Astrocyte of the spinal cord (primary cell): ENCODE results near the gene ABCF3.

ENCODE experiments used
- DNase-seq: peaks from one replicate; pipeline ENCODE4 v3.0.0; 2011; ENCODE audit warnings: low read depth, low spot score
- H3K4me3 ChIP-seq: 2 replicates; pipeline ENCODE4 v1.5.1; 2011; ENCODE audit warnings: low read depth, mild to moderate bottlenecking, low read length, moderate library complexity
- in situ Hi-C: cut with HindIII; loops from 2 replicates; pipeline ENCODE4 v1.10.0; 2017; ENCODE audit warnings: low sequenced_read_pairs
- TF ChIP-seq, protein P1 (sequence below): IDR thresholded peaks from 2 replicates; pipeline ENCODE4 v1.5.1; 2012; ENCODE audit warnings: low read depth, mild to moderate bottlenecking, low read length, inconsistent platforms

Gene ABCF3

DNA sequence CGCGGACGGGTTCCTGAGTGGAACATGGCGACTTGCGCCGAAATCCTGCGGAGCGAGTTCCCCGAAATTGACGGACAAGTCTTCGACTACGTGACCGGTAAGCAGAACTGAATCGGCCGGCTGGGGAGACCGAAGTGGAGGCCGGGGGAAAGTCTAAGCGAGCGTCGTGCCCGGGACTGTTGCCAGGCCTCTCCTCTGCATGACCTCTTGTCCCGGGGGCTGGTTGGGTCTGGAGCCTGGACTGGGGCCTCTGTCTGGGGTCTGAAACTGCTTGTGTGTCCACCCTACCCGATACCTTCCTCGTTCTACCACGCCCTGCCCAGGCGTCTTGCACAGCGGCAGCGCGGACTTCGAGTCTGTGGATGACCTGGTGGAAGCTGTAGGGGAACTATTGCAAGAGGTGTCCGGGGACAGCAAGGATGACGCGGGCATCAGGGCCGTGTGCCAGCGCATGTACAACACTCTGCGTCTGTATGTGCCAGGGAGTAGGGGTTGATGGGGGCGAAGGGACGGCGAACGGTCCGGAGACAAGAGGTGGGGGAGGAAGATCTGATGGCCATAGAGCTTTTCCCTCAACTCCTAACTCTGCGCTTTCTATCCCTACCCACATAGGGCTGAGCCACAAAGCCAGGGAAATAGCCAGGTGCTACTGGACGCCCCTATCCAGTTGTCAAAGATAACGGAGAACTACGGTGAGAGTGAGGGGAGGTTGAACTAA, at the start of gene ABCF3:
Gene ABCF3, plus strand, starts transcription at position 16 of the 718 bp plus-strand sequence. Its CDS starts 9 bp downstream, at position 25.
- in situ Hi-C loops: no loop called here
- no peak for DNase-seq
- peak within 1 kb of the TSS; percentile 98 for H3K4me3 ChIP-seq
- TF ChIP-seq, protein P1, sequence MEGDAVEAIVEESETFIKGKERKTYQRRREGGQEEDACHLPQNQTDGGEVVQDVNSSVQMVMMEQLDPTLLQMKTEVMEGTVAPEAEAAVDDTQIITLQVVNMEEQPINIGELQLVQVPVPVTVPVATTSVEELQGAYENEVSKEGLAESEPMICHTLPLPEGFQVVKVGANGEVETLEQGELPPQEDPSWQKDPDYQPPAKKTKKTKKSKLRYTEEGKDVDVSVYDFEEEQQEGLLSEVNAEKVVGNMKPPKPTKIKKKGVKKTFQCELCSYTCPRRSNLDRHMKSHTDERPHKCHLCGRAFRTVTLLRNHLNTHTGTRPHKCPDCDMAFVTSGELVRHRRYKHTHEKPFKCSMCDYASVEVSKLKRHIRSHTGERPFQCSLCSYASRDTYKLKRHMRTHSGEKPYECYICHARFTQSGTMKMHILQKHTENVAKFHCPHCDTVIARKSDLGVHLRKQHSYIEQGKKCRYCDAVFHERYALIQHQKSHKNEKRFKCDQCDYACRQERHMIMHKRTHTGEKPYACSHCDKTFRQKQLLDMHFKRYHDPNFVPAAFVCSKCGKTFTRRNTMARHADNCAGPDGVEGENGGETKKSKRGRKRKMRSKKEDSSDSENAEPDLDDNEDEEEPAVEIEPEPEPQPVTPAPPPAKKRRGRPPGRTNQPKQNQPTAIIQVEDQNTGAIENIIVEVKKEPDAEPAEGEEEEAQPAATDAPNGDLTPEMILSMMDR: no peak

- TF ChIP-seq, protein P1: no peak
- no peak overlapping the region for H3K4me3 ChIP-seq
- in situ Hi-C loops: no loop called here
- no peak for DNase-seq
These were observed 45.6 kb upstream of the ABCF3 start for GRCh38 chr3:184140436-184140835.

- in situ Hi-C loops: no loop called here
- TF ChIP-seq, protein P1: no peak
- no peak for DNase-seq
- no peak overlapping the region for H3K4me3 ChIP-seq
These were observed 43.8 kb upstream of the ABCF3 start for GRCh38 chr3:184142199-184142598.

DNA sequence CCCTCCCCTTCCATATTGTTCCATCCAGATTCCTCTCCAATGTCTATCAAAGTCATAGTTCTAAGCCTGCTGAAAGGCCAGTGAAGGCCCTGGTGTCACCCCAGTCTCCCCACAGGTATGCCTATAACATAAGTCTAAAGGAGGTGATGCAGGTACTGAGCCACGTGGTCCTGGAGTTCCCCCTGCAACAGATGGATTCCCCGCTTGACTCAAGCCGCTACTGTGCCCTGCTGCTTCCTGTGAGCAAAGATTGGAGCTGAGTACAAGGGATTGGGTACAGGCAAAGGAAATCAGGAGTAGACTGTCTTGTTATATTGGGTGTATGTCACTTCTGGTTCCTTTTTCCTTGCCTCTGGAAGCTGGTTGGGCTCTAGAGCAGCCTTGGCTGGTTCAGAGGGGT, 42.7 kb upstream of the ABCF3 start:
- H3K4me3 ChIP-seq: no peak overlapping the region
- in situ Hi-C loops: no loop called here
- TF ChIP-seq, protein P1: no peak
- DNase-seq: no peak

DNA sequence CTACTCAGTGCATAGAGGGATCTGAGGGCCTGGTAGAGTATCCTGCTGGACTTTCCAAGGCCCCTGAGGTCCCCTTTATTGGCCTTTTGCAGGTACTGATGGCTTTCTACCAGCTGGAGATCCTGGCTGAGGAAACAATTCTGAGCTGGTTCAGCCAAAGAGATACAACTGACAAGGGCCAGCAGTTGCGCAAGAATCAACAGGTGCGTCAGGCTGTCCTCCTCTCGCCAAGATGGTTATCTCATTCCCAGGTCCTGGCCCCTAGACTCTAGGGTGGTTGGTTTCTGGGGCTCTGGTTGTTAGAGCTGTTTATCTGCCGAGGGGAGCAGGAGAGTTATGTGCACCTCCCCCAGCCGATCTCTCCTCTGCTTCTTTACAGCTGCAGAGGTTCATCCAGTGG, 41.5 kb upstream of the ABCF3 start:
- TF ChIP-seq, protein P1: no peak
- H3K4me3 ChIP-seq: no peak overlapping the region
- in situ Hi-C loops: no loop called here
- no peak for DNase-seq

DNA sequence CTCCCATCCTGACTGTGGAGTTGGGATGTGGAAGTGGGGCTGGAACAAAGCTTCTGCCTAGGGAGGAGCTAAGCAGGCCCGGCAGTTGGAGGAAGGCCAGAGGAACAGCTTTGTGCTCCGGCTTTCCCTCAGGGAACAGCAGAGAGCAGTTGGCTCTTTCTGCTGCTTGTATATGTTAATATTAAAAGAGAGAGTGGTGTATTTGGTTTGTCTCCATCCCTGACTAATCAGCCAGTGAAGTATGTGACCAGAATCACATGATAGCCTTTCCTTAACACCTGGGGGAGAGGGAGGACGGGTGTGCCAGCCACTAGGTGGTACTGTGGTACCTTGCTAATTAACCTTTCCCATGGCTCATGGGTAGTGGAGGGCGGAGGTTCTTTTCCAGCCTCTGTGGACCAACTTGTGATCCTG, 40.9 kb upstream of the ABCF3 start:
- TF ChIP-seq, protein P1: peak; percentile 57
- no peak overlapping the region for H3K4me3 ChIP-seq
- peak; percentile 48 for DNase-seq
- in situ Hi-C loops: no loop called here
